ENCODE measurements around the gene MCUB.

DNA sequence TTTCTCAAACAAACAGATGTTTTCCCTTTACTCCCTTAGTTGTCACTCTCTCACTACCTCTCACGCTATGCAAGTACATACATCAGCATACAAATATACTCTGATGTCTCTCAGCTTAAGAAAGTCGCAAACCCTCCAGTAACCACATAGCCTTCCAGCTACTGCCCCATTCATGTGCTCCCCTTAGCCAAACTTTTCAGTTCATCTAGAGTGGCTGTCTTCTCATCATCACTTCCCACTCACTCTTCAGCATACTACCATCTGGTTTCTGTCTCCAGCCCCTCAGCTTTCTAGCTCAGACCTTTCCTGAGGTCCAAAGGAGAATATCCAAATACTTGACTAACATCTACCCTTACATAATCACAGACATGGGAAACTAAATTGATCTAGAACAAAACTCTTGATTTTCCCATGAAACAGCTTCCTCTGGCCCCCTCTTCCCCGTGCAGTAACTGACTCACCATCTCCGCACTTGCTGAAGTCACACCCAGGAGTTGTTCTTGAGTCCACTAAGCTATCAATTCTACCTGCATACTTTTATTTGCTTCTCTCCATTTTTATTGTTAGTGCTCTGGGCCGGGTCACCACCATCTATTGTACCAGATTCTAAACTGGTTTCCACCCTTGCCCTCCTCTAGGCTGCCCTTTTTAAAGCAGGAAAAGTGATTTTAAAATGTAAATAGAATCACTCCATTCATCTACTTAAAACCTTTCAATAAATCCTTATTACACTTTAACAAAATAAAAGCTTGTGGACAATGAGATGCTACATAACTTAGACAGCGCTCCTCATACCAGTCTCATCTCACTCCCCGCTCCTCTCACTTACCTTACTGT, 86.0 kb downstream of the MCUB start:
- TF ChIP-seq CTCF (IDR thresholded peaks at IDR 0.05; ENCODE audit: low read depth, low read length, missing input control) (no peak), ZBTB33 (IDR thresholded peaks at IDR 0.05) (no peak), HNF4A (conservative IDR thresholded peaks at IDR 0.05) (no peak), SP1 (IDR thresholded peaks at IDR 0.05) (no peak), TAF1 (conservative IDR thresholded peaks at IDR 0.05) (no peak), MAX (IDR thresholded peaks at IDR 0.05) (no peak), RAD21 (IDR thresholded peaks at IDR 0.05) (no peak), YY1 (IDR thresholded peaks at IDR 0.05) (no peak), GABPA (IDR thresholded peaks at IDR 0.05 in 1 of 2, conservative IDR thresholded peaks at IDR 0.05 in 1 of 2) (no peak), EGR1 (IDR thresholded peaks at IDR 0.05; ENCODE audit: low read depth in 2 of 2) (no peak), ATF3 (IDR thresholded peaks at IDR 0.05) (no peak), RXRA (IDR thresholded peaks at IDR 0.05) (no peak)
- TF ChIP-seq, protein P1, sequence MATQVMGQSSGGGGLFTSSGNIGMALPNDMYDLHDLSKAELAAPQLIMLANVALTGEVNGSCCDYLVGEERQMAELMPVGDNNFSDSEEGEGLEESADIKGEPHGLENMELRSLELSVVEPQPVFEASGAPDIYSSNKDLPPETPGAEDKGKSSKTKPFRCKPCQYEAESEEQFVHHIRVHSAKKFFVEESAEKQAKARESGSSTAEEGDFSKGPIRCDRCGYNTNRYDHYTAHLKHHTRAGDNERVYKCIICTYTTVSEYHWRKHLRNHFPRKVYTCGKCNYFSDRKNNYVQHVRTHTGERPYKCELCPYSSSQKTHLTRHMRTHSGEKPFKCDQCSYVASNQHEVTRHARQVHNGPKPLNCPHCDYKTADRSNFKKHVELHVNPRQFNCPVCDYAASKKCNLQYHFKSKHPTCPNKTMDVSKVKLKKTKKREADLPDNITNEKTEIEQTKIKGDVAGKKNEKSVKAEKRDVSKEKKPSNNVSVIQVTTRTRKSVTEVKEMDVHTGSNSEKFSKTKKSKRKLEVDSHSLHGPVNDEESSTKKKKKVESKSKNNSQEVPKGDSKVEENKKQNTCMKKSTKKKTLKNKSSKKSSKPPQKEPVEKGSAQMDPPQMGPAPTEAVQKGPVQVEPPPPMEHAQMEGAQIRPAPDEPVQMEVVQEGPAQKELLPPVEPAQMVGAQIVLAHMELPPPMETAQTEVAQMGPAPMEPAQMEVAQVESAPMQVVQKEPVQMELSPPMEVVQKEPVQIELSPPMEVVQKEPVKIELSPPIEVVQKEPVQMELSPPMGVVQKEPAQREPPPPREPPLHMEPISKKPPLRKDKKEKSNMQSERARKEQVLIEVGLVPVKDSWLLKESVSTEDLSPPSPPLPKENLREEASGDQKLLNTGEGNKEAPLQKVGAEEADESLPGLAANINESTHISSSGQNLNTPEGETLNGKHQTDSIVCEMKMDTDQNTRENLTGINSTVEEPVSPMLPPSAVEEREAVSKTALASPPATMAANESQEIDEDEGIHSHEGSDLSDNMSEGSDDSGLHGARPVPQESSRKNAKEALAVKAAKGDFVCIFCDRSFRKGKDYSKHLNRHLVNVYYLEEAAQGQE (IDR thresholded peaks at IDR 0.05), result no peak
